Activated CD4-positive, alpha-beta memory T cell treated with anti-CD3 and anti-CD28 coated beads for 36 hours (primary cell): ENCODE data around the gene PIK3R5. TPM values are rescaled to one million over a fixed set of nuclear protein-coding genes. Genes with fewer than 3 reads are reported as not detected.

ENCODE experiments used
- CTCF ChIA-PET: fragments of 350-600 bp; sonication (Branson Sonifier 250); formaldehyde crosslinking; loops from one replicate; lab custom pipeline; 2021; ENCODE audit warnings: antibody characterized with exemption, inconsistent platforms; lab: Charles Lee
- POLR2A ChIA-PET: fragments of 350-600 bp; sonication (Branson Sonifier 250); formaldehyde crosslinking; loops from one replicate; lab custom pipeline; 2021; ENCODE audit warnings: antibody characterized with exemption; lab: Charles Lee
- DNase-seq: peaks from one replicate; pipeline ENCODE4 v3.0.0-alpha.2; 2020
- H3K27ac Mint-ChIP-seq: one replicate; pipeline ENCODE4 v1.8.0; 2021; ENCODE audit warnings: mixed read lengths
- H3K27me3 Mint-ChIP-seq: one replicate; pipeline ENCODE4 v1.8.0; 2021; ENCODE audit warnings: mixed read lengths
- H3K36me3 Mint-ChIP-seq: one replicate; pipeline ENCODE4 v1.8.0; 2021; ENCODE audit warnings: mixed read lengths
- H3K4me1 Mint-ChIP-seq: one replicate; pipeline ENCODE4 v1.8.0; 2021; ENCODE audit warnings: low read depth, mixed read lengths
- H3K4me3 Mint-ChIP-seq: one replicate; pipeline ENCODE4 v1.8.0; 2021; ENCODE audit warnings: mild to moderate bottlenecking, mixed read lengths
- H3K9me3 Mint-ChIP-seq: one replicate; pipeline ENCODE4 v1.8.0; 2021; ENCODE audit warnings: mixed read lengths
- intact Hi-C: fragments of 100-400 bp; cut with micrococcal nuclease; formaldehyde crosslinking; loops from one replicate; pipeline ENCODE4 v1.15.1; 2023
- total RNA-seq, 2 experiments: library from RNA; stranded (reverse); gene quantifications; one replicate each; pipeline ENCODE4 v1.2.3, GENCODE V29; 2021

PIK3R5 gene
- total RNA-seq, 2 experiments from 2014 or later = 20.7 to 22.4 TPM

GRCh38 chr17:8835631-8836364 lies 129.7 kb downstream of the PIK3R5 start:
- Mint-ChIP-seq H3K9me3 (no peaks in the 10 kb centered on the region), H3K36me3 (no peaks in the 10 kb centered on the region), H3K27me3 (no peaks in the 10 kb centered on the region), H3K27ac (no peak overlapping the region), H3K4me1 (no peaks in the 10 kb centered on the region), H3K4me3 (no peak overlapping the region)
- DNase-seq = no peak
- ChIA-PET CTCF (interaction anchor here (0.7 to 1.0 kb wide), 2 partner anchors 50 to 162 kb away, joined by 3 read pairs; no protein-coding TSS in a partner anchor), POLR2A (interaction anchor here (0.6 kb wide), 1 partner anchor 816 kb away, joined by 4 read pairs; no protein-coding TSS in a partner anchor)
- intact Hi-C loops = no loop called here

DNA sequence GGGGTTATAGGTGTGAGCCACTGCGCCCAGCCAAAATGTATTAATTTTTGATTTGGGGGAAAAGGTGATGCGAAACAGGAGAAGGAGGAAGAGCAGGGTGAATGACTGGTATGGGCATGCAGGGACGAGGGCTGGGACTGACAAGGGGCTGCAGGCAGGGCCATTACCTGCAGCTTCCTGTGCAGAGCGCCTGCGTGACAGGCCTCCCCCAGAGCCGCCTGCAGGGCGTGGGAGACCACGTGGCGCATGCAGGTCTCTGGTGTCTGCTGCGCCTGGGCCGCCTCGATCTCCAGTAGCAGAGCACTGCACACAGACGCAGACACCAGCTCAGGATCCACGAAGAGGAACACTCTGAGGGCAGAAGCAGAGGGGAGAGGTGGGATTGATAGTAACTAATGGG lies 130.4 kb downstream of the PIK3R5 start:
- ChIA-PET CTCF (interaction anchor here (0.7 kb wide), 1 partner anchor 163 kb away, joined by 3 read pairs; no protein-coding TSS in a partner anchor), POLR2A (no interaction called here)

GRCh38 chr17:8832711-8833352 lies 132.7 kb downstream of the PIK3R5 start:
- POLR2A ChIA-PET = no interaction called here
- no peak overlapping the region for H3K4me3 Mint-ChIP-seq
- no peaks in the 10 kb centered on the region for H3K36me3 Mint-ChIP-seq
- no peaks in the 10 kb centered on the region for H3K4me1 Mint-ChIP-seq
- DNase-seq = peak; percentile 47
- H3K9me3 Mint-ChIP-seq = no peaks in the 10 kb centered on the region
- H3K27ac Mint-ChIP-seq = no peak overlapping the region
- intact Hi-C loops = no loop called here
- CTCF ChIA-PET = interaction anchor here (0.7 to 2.2 kb wide), 7 partner anchors 9 to 423 kb away, joined by 3 to 12 read pairs (median 4); partner anchors contain the start of gene PIK3R6
- H3K27me3 Mint-ChIP-seq = no peaks in the 10 kb centered on the region

More for the DNA sequence above, 130.4 kb downstream of the PIK3R5 start:
- no peaks in the 10 kb centered on the region for H3K27me3 Mint-ChIP-seq
- intact Hi-C loops = no loop called here
- H3K4me3 Mint-ChIP-seq = no peak overlapping the region
- H3K36me3 Mint-ChIP-seq = no peaks in the 10 kb centered on the region
- H3K27ac Mint-ChIP-seq = no peak overlapping the region
- no peaks in the 10 kb centered on the region for H3K4me1 Mint-ChIP-seq
- no peak for DNase-seq
- H3K9me3 Mint-ChIP-seq = no peaks in the 10 kb centered on the region

GRCh38 chr17:8831234-8831849 lies 134.2 kb downstream of the PIK3R5 start:
- no peaks in the 10 kb centered on the region for H3K4me1 Mint-ChIP-seq
- no peak overlapping the region for H3K4me3 Mint-ChIP-seq
- intact Hi-C loops = no loop called here
- no peak overlapping the region for H3K27ac Mint-ChIP-seq
- DNase-seq = no peak
- CTCF ChIA-PET = interaction anchor here (1.0 to 2.2 kb wide), 5 partner anchors 18 to 421 kb away, joined by 3 to 12 read pairs (median 4); no protein-coding TSS in a partner anchor
- POLR2A ChIA-PET = no interaction called here
- no peaks in the 10 kb centered on the region for H3K9me3 Mint-ChIP-seq
- no peaks in the 10 kb centered on the region for H3K27me3 Mint-ChIP-seq
- H3K36me3 Mint-ChIP-seq = no peaks in the 10 kb centered on the region

- Mint-ChIP-seq H3K27me3 (no peaks in the 10 kb centered on the region), H3K27ac (no peak overlapping the region), H3K36me3 (no peaks in the 10 kb centered on the region), H3K9me3 (no peaks in the 10 kb centered on the region), H3K4me1 (no peaks in the 10 kb centered on the region), H3K4me3 (no peak overlapping the region)
- intact Hi-C loops = no loop called here
- ChIA-PET POLR2A (no interaction called here), CTCF (no interaction called here)
- DNase-seq = no peak
Measured at GRCh38 chr17:8830141-8830540, 135.4 kb downstream of the PIK3R5 start.

GRCh38 chr17:8829036-8829941 lies 136.2 kb downstream of the PIK3R5 start:
- ChIA-PET POLR2A (no interaction called here), CTCF (no interaction called here)
- no peak overlapping the region for H3K27ac Mint-ChIP-seq
- no peaks in the 10 kb centered on the region for H3K27me3 Mint-ChIP-seq
- H3K4me1 Mint-ChIP-seq = no peaks in the 10 kb centered on the region
- no peak overlapping the region for H3K4me3 Mint-ChIP-seq
- no peaks in the 10 kb centered on the region for H3K36me3 Mint-ChIP-seq
- DNase-seq = no peak
- intact Hi-C loops = no loop called here
- peaks cover 4% of the 10 kb centered on the region for H3K9me3 Mint-ChIP-seq

Other genes with a start within 250 kb of the PIK3R5 start
- gene CCDC42, start 220.9 kb downstream of the PIK3R5 start, total RNA-seq = under 1 TPM; 0.14 to 0.36 TPM
- gene SPDYE4, start 207.2 kb downstream of the PIK3R5 start, total RNA-seq = not detected
- gene MFSD6L, start 166.3 kb downstream of the PIK3R5 start, total RNA-seq = not detected
- gene PIK3R6, start 98.0 kb downstream of the PIK3R5 start, total RNA-seq = under 1 TPM; 0.63 to 0.71 TPM
- under 1 TPM; 0.29 to 0.31 TPM for gene NTN1, start 55.8 kb upstream of the PIK3R5 start, total RNA-seq